GM19193 (cell line): Measurements from ENCODE around the gene PDK1.

Experiments used
- POLR2A ChIP-seq: IDR thresholded peaks from 4 replicates; pipeline ENCODE4 v1.6.1; 2011; ENCODE audit not compliant: insufficient read depth, insufficient read length; ENCODE audit errors: extremely low read depth

Gene PDK1

DNA sequence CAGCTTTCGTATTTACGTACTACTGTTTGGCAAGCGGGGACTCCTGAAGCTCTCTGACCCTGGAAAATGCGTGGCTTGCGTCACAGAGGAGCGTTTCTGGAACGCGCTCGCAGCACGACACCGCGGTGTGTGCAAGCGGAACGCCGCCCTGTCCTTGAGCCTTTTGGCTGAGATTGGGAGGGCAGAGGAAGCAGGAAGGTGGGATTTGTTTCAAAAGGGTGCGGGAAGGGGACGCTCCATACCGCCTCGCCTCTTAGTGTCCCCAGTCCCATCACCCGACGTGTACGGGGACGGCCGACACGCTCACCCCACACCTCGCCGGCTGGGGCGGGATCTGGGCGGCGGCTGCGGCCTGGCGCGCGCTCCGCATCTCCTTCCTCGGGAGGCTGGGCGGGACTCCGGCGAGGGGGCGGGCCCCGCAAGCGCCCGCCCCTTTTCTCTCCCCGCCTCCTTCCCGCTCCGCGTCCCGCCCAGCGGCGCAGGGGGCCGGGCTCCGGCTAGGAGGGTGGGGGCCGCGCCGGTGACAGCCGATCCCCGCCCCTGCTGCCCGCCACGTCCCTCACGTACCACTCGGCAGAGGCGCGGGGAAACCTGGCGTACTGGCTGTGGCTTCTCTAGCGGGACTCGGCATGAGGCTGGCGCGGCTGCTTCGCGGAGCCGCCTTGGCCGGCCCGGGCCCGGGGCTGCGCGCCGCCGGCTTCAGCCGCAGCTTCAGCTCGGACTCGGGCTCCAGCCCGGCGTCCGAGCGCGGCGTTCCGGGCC lies at the start of gene PDK1:
TSS of gene PDK1 (plus strand) at position 569 of the 762 bp plus-strand sequence. CDS start at position 630, 61 bp downstream.
- TF ChIP-seq POLR2A, result peak; percentile 84

DNA sequence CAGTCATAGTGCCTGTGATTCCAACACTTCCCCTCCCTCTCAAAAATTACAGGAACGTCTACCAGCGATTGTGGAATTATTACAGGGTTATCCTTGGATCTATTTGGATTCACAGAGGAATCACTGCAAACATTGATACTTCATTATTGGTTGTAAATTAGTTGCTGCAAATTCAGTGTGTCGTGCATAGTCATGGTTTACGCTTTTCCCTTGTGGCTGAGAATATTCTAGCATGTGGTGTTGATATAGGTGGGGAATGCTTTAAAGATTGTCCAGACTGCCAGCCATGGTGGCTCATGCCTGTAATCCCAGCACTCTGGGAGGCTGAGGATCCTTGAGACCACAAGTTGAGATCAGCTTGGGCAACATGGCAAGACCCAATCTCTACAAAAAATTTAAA lies 48.7 kb upstream of the PDK1 start:
- TF ChIP-seq POLR2A, result no peak

DNA sequence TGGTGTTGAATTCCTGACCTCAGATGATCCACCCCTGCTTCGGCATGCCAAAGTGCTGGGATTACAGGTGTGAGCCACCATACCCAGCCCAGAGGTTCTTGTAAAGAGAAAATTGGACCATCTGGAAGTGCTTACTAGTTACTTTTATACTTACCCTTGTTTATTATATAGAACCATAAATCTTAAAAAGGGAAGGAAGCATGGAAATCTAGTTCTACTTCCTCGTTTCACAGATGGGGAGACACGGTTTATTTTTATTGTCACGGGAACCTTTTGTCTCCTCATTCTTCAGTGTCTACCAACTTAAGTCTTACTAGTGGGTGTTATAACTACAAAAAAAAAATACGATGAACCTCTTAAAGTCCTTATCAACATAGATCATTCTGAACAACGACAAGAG lies 45.8 kb upstream of the PDK1 start:
- TF ChIP-seq POLR2A, result no peak

DNA sequence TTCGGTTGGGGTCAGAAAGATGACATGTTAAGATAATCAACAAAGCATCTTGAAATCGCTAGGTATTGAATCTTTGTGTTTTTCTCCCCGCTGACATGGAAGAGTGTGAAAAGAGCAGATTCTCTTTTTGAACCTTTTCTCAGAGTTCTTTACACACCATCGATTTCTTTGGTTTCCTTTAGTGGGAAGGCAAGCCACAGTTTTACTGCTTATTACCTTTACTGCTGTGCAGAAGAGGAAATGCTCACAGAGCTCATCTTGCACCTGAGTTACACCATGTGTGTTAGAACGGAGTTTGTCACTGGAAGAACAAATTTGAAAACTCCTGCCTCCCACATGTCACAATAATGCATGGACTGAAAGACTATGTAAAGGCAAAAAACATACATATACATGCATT lies 45.3 kb upstream of the PDK1 start:
- no peak for TF ChIP-seq POLR2A

DNA sequence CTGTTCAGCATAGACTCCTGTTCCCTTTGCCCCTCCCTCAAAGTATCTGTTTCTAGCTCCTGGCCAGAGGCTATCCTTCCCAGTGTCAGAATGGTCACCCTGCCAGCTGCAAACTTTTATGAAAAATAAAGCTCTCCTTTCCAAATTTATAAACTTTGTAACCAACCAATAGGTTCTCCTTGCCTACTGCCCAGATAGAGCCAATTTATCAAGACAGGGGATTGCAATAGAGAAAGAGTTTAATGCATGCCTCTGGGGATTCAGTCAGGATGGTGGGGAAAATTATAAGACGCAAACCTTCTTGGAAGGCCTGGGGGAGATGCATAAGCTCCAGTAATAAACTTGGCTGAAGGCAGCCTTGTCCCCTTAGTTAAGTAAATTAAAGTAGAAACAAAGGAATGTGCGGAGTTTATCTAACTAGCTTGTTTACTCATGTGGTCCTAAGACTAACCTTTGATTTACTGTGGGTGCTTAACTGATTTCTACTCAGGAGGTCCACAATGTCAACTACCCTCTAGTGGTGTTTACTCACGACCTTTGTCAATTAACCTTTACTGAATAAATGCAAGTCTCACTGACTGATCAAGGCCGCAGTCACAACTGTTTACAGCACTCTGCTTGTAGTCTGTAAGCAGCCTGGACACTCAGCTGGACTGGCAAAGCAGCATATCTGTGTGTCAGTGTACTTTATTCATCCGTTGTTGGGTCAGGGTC lies 42.9 kb upstream of the PDK1 start:
- TF ChIP-seq POLR2A, result no peak

DNA sequence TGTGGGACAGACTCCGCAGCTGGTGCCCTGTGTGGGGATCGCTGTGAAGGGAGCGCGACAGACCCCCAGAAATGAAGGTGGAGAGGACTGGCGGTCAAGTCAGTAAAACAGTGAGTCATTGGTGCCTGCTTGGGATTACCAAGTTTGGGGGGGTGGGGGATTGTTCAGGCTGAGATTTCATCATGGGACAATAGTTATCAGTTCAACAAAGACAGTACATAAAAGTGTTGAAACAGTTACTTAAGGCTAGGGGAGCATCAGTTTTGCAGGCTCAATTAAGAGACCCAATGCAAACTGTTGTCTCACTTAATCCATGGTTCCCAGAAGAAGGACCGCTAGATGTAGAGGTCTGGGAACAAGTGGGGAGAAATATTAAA lies 42.4 kb upstream of the PDK1 start:
- TF ChIP-seq POLR2A, result no peak

DNA sequence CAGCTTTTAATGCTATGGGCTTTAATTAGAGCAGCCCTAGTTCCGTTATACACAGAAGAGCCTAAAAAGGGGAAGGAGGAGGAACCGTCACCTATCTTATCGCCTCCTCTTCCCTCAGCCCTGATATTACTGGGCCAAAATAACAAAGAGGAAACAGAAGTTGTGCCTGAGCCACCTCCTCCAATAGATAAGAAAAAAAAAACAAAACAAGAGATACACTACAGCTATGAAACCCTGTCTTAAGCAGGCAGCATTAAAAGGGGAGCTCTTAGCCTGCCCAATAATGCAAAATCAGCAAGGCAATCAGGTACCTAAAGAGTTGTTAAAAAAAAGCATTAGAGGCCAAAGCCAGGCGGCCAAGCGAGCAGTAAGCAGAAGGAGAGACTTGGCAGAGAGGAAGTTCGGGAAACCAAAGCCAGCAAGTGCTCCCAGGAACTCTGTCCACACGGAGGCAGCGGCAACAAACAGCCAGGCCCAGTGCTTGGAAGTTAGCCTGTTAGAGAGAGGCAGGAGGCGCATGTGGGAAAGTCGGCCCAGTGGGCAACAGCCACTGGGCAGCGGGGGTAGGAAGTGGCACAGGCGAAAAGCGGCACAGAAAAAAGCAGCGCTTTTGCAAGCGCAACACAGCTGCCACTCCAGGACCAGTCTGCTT lies 41.8 kb upstream of the PDK1 start:
- TF ChIP-seq POLR2A, result no peak

DNA sequence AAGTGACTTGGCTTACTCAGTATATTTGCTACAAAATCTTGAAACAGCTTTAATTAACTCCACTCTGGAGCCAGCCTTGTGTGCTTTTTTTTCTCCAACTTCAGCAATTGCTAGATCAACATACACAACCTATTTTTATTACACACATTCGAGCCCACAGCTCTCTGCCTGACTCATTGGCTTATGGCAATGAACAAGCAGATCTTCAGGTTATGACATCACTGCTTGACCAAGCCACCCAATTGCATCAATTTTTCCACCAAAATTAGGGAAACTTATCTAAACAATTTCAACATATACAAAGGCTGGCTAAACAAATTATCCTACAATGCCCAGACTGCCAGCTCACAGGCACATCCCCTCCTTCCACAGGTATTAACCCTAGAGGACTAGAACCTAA lies 39.6 kb upstream of the PDK1 start:
- TF ChIP-seq POLR2A, result no peak

DNA sequence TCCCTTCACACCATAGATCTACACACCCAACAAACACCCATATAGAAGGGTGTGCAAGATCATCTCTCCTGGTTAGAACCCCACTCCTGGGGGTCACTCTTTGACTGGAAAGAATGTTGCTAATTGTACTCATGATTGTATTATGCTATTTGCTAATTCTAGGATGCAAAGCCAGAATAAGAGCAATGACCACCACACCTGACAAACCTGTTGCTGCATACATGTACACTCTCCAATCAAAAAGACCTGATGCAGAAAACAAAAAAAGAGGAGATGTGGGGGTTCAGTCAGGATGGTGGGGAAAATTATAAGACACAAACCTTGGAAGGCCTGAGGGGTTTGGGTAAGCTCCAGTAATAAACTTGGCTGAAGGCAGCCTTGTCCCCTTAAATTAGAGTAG lies 36.9 kb upstream of the PDK1 start:
- no peak for TF ChIP-seq POLR2A

DNA sequence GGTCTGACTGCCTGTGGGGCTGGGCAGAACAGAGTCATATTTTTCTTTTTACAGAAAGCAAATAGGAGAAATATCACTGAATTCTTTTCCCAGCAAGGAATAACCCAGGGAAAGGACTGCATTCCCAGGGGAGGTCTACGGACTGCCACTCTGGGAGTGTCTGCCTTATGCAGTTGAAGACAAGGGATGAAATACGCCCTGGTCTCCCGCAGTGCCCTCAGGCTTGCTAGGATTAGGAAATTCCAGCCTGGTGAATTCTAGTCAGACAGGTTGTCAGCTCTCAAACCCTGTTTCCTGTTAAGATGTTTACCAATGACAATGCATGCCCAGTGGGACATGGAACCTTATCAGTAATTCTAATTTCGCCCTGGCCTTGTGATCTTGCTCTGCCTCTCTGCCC lies 30.3 kb upstream of the PDK1 start:
- TF ChIP-seq POLR2A, result no peak

DNA sequence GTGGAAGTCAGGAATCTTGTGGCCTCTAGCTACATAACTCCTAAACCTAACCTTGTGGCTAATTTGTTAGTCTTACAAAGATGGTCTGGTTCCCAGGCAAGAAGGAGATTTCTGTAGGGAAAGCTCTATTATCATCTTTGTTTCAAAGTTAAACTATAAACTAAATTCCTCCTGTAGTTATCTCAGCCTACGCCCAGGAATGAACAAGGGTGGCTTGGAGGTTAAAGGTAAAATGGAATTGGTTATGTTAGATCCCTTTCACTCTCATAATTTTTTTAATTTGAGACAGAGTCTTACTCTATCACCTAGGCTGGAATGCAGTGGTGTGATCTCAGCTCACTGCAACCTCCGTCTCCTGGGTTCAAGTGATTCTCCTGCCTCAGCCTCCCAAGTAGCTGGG lies 24.6 kb upstream of the PDK1 start:
- TF ChIP-seq POLR2A, result no peak

DNA sequence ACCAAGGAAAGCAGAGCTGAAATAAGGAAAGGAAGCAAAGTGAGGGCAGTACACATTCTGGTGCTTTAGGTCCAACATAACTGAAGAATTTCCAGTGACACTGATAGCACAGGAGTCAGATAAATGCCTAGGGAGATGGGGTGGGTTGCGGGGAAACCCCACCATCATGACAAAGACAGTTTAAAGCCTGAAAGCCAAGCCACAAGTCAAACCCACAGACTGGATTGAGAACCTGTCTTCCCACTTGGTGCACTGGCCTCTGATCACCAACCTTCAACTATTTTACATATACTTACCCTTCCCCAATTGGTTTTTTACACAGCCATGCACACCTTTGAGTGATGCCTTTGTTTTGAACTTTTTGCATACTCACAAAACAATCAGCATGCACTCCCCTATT lies 22.2 kb upstream of the PDK1 start:
- no peak for TF ChIP-seq POLR2A

DNA sequence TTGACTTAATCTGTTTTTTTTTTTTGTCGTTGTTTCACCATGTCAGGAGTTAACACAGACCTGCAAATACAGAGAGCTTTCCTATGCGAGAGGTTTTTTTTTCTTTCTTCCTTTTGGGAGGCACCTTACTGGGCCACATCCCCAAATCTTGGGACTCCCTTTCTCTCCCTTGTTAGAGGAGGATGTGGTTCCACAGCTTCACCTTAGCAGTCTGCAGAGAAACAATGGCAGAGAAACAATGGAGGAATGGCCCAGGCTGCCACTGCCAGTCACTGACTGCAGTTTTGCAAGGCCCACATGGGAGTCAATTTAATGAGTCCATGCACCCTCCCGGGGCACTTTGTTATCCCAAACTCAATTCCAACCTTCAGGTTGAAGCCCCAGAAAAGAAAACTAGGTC lies 20.8 kb upstream of the PDK1 start:
- TF ChIP-seq POLR2A, result no peak

DNA sequence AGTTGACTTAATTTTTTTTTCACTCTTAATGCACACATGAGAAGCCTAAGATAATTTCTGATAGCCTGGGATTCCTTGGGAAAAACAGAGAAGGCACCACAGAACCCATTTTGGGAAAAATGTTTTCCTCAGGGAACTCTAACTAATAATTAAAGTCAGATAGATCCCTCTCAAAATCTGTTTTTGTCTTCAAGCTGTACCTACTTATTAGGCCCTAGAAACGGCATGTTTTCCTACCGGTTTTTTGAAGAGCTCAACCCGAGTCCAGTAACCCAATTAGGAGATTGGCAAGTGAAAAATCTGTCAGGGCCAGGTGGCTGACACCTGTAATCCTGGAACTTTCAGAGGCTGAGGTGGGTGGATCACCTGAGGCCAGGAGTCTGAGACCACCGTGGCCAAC lies 16.1 kb upstream of the PDK1 start:
- TF ChIP-seq POLR2A, result no peak

DNA sequence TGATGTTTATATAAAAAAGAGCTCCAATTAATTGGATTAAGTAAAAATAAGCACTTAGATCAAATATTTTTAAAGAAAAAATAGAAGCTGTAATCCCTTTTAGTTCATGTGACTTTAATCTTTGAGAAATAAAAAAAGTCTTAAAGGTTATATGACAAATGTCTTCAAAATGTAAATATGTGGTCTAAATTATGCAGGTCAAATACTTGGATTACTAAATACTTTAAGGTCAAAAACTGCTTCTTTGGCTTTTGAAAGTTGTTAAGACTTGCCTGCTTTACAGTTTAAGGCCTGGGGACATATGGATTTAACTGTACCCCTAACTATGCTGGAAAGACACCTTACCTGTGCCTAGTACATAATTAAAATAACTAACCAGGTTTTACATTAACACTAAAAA lies 15.5 kb upstream of the PDK1 start:
- TF ChIP-seq POLR2A, result no peak
